Neural cell (in vitro differentiated cells): ENCODE data around the gene NPAS3. TPM values are rescaled to one million over a fixed set of nuclear protein-coding genes. Genes with fewer than 3 reads are reported as not detected.

ENCODE experiments used
- H2AFZ ChIP-seq: fragments of 200-600, 300-800 bp; sonication (generic), shearing (Covaris generic); 2 replicates; pipeline ENCODE4 v1.6.0; 2014; ENCODE audit warnings: low read depth, mild to moderate bottlenecking, antibody characterized with exemption, low read length, moderate library complexity
- H3F3A ChIP-seq: fragments of 200-600 bp; shearing (Covaris generic); 2 replicates; pipeline ENCODE4 v1.6.1; 2016; ENCODE audit warnings: mild to moderate bottlenecking, moderate library complexity, mixed read lengths, antibody characterized with exemption, low read length; ENCODE audit not compliant: insufficient read depth, poor library complexity, severe bottlenecking
- H3K27ac ChIP-seq: fragments of 200-600, 300-800 bp; sonication (generic), shearing (Covaris generic); 2 replicates; pipeline ENCODE4 v1.5.1; 2014; ENCODE audit warnings: mild to moderate bottlenecking, low read length, moderate library complexity
- H3K27me3 ChIP-seq: fragments of 300-800, 200-600 bp; sonication (generic), shearing (Covaris generic); 2 replicates; pipeline ENCODE4 v1.6.0; 2014; ENCODE audit warnings: mild to moderate bottlenecking, low read depth, low read length, moderate library complexity; ENCODE audit not compliant: insufficient read depth
- H3K36me3 ChIP-seq: fragments of 300-800, 200-600 bp; sonication (generic), shearing (Covaris generic); 2 replicates; pipeline ENCODE4 v1.5.1; 2014; ENCODE audit warnings: mild to moderate bottlenecking, antibody characterized with exemption, low read length, moderate library complexity; ENCODE audit not compliant: insufficient read depth
- H3K4me2 ChIP-seq: fragments of 300-800, 200-600 bp; sonication (generic), shearing (Covaris generic); 2 replicates; pipeline ENCODE4 v1.6.0; 2014; ENCODE audit warnings: mild to moderate bottlenecking, low read length
- H3K4me3 ChIP-seq: fragments of 300-800, 200-600 bp; sonication (generic), shearing (Covaris generic); 2 replicates; pipeline ENCODE4 v1.5.1; 2014; ENCODE audit warnings: mild to moderate bottlenecking, low read length, moderate library complexity
- H3K79me2 ChIP-seq: fragments of 200-600 bp; shearing (Covaris generic); replicated peaks from 2 replicates; pipeline ENCODE4 v1.6.0; 2014; ENCODE audit warnings: mild to moderate bottlenecking, low read length, moderate library complexity; ENCODE audit not compliant: insufficient read depth
- H3K9ac ChIP-seq: fragments of 300-800, 200-600 bp; sonication (generic), shearing (Covaris generic); 2 replicates; pipeline ENCODE4 v1.6.1; 2016; ENCODE audit warnings: mild to moderate bottlenecking, low read length, mixed read lengths
- H3K9me2 ChIP-seq: fragments of 200-600 bp; shearing (Covaris generic); 2 replicates; pipeline ENCODE4 v1.6.1; 2016; ENCODE audit warnings: mild to moderate bottlenecking, low read length, mixed read lengths; ENCODE audit not compliant: insufficient read depth
- H3K9me3 ChIP-seq: fragments of 200-600, 300-800 bp; sonication (generic), shearing (Covaris generic); 2 replicates; pipeline ENCODE4 v1.6.1; 2016; ENCODE audit warnings: mild to moderate bottlenecking, mixed run types, low read length, moderate library complexity, mixed read lengths
- H4K20me1 ChIP-seq: fragments of 200-600 bp; shearing (Covaris generic); 2 replicates; pipeline ENCODE4 v1.6.1; 2016; ENCODE audit warnings: mild to moderate bottlenecking, mixed run types; ENCODE audit not compliant: insufficient read depth
- EP300 ChIP-seq: fragments of 450-650 bp; conservative IDR thresholded peaks from 2 replicates; pipeline ENCODE4 v1.6.1; 2014; ENCODE audit warnings: antibody characterized with exemption, mild to moderate bottlenecking, moderate library complexity; ENCODE audit not compliant: poor library complexity, severe bottlenecking
- EZH2 ChIP-seq: fragments of 200-600, 300-800 bp; shearing (Covaris generic), sonication (generic); IDR thresholded peaks from 2 replicates; pipeline ENCODE4 v1.6.1; 2014; ENCODE audit warnings: antibody characterized with exemption, low read length, borderline replicate concordance, mild to moderate bottlenecking; ENCODE audit not compliant: insufficient read depth, poor library complexity, severe bottlenecking
- MXI1 ChIP-seq: fragments of 450-650 bp; conservative IDR thresholded peaks from 2 replicates; pipeline ENCODE4 v1.6.1; 2014; ENCODE audit warnings: antibody characterized with exemption, mild to moderate bottlenecking; ENCODE audit not compliant: poor library complexity, severe bottlenecking
- POLR2AphosphoS5 ChIP-seq: IDR thresholded peaks from 2 replicates; pipeline ENCODE4 v1.6.1; 2012
- RAD21 ChIP-seq: fragments of 450-650 bp; conservative IDR thresholded peaks from 2 replicates; pipeline ENCODE4 v1.6.1; 2014; ENCODE audit warnings: antibody characterized with exemption, mild to moderate bottlenecking, moderate library complexity
- SMC3 ChIP-seq: fragments of 450-650 bp; conservative IDR thresholded peaks from 2 replicates; pipeline ENCODE4 v1.6.1; 2014; ENCODE audit warnings: antibody characterized with exemption, mild to moderate bottlenecking, moderate library complexity; ENCODE audit not compliant: poor library complexity
- TAF1 ChIP-seq: IDR thresholded peaks from 2 replicates; pipeline ENCODE4 v1.6.1; 2012; ENCODE audit warnings: low read depth
- polyA plus RNA-seq: library from polyadenylated mRNA; depleted of rRNA; stranded (reverse); fragments of >200 nt; gene quantifications from 2 replicates; pipeline ENCODE4 v1.2.3, GENCODE V29; 2014
- TF ChIP-seq, protein P1 (sequence below): IDR thresholded peaks from 2 replicates; pipeline ENCODE4 v1.6.1; 2012; ENCODE audit warnings: borderline replicate concordance
- TF ChIP-seq, protein P2 (sequence below): fragments of 450-650 bp; IDR thresholded peaks from 2 replicates; pipeline ENCODE4 v1.5.1; 2014; ENCODE audit warnings: antibody characterized with exemption, mild to moderate bottlenecking, moderate library complexity; ENCODE audit not compliant: poor library complexity, severe bottlenecking

NPAS3 gene
- polyA plus RNA-seq, 1 donor from 2014 or later: 1.3 TPM

DNA sequence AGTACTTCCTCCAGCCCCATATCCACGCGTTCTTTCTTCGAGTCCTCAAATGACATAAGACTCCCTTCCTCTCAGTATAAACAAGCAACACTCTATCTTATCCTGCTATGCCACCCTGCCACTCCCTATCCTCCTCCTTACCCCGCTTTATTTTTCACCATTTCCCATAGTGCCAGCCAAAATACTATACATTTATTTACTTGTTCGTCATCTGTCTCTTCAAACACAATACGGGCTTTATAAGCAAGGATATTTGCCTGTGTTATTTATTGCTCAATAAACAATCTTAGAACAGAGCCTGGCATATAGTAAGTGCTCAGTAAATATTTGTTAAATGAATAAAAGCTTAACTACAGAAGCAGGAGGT lies 567.3 kb downstream of the NPAS3 start:
- Histone ChIP-seq H2AFZ (no peak overlapping the region), H3K9me3 (no peaks in the 10 kb centered on the region), H3K4me2 (no peak overlapping the region), H3K9ac (no peak overlapping the region), H3F3A (no peaks in the 10 kb centered on the region), H3K9me2 (no peaks in the 10 kb centered on the region), H3K79me2 (no peaks in the 10 kb centered on the region), H3K27me3 (no peaks in the 10 kb centered on the region), H3K4me3 (no peak overlapping the region), H3K27ac (no peak overlapping the region), H4K20me1 (no peaks in the 10 kb centered on the region), H3K36me3 (no peaks in the 10 kb centered on the region)
- TF ChIP-seq, protein P1, sequence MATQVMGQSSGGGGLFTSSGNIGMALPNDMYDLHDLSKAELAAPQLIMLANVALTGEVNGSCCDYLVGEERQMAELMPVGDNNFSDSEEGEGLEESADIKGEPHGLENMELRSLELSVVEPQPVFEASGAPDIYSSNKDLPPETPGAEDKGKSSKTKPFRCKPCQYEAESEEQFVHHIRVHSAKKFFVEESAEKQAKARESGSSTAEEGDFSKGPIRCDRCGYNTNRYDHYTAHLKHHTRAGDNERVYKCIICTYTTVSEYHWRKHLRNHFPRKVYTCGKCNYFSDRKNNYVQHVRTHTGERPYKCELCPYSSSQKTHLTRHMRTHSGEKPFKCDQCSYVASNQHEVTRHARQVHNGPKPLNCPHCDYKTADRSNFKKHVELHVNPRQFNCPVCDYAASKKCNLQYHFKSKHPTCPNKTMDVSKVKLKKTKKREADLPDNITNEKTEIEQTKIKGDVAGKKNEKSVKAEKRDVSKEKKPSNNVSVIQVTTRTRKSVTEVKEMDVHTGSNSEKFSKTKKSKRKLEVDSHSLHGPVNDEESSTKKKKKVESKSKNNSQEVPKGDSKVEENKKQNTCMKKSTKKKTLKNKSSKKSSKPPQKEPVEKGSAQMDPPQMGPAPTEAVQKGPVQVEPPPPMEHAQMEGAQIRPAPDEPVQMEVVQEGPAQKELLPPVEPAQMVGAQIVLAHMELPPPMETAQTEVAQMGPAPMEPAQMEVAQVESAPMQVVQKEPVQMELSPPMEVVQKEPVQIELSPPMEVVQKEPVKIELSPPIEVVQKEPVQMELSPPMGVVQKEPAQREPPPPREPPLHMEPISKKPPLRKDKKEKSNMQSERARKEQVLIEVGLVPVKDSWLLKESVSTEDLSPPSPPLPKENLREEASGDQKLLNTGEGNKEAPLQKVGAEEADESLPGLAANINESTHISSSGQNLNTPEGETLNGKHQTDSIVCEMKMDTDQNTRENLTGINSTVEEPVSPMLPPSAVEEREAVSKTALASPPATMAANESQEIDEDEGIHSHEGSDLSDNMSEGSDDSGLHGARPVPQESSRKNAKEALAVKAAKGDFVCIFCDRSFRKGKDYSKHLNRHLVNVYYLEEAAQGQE: no peak
- TF ChIP-seq EZH2: no peak
- no peak for TF ChIP-seq TAF1
- TF ChIP-seq RAD21: no peak

GRCh38 chr14:33508126-33509062 lies 569.7 kb downstream of the NPAS3 start:
- no peaks in the 10 kb centered on the region for H3F3A ChIP-seq
- H3K36me3 ChIP-seq: no peaks in the 10 kb centered on the region
- H3K4me3 ChIP-seq: no peak overlapping the region
- H2AFZ ChIP-seq: no peak overlapping the region
- no peaks in the 10 kb centered on the region for H3K79me2 ChIP-seq
- H3K9me2 ChIP-seq: no peaks in the 10 kb centered on the region
- H3K9me3 ChIP-seq: no peaks in the 10 kb centered on the region
- H3K27ac ChIP-seq: no peak overlapping the region
- TF ChIP-seq, protein P1: no peak
- TF ChIP-seq TAF1 (no peak), EP300 (no peak), EZH2 (no peak), POLR2AphosphoS5 (no peak), SMC3 (no peak), RAD21 (no peak), MXI1 (no peak)
- TF ChIP-seq, protein P2, sequence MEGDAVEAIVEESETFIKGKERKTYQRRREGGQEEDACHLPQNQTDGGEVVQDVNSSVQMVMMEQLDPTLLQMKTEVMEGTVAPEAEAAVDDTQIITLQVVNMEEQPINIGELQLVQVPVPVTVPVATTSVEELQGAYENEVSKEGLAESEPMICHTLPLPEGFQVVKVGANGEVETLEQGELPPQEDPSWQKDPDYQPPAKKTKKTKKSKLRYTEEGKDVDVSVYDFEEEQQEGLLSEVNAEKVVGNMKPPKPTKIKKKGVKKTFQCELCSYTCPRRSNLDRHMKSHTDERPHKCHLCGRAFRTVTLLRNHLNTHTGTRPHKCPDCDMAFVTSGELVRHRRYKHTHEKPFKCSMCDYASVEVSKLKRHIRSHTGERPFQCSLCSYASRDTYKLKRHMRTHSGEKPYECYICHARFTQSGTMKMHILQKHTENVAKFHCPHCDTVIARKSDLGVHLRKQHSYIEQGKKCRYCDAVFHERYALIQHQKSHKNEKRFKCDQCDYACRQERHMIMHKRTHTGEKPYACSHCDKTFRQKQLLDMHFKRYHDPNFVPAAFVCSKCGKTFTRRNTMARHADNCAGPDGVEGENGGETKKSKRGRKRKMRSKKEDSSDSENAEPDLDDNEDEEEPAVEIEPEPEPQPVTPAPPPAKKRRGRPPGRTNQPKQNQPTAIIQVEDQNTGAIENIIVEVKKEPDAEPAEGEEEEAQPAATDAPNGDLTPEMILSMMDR: no peak
- H3K27me3 ChIP-seq: no peaks in the 10 kb centered on the region
- no peak overlapping the region for H3K4me2 ChIP-seq
- no peaks in the 10 kb centered on the region for H4K20me1 ChIP-seq
- no peak overlapping the region for H3K9ac ChIP-seq
